Measurements from ENCODE around the gene ZRANB3. TPM values are rescaled to one million over a fixed set of nuclear protein-coding genes. Genes with fewer than 3 reads are reported as not detected.

Gene ZRANB3
- total RNA-seq, 1 experiment from 2014 or later: 15.9 TPM

DNA sequence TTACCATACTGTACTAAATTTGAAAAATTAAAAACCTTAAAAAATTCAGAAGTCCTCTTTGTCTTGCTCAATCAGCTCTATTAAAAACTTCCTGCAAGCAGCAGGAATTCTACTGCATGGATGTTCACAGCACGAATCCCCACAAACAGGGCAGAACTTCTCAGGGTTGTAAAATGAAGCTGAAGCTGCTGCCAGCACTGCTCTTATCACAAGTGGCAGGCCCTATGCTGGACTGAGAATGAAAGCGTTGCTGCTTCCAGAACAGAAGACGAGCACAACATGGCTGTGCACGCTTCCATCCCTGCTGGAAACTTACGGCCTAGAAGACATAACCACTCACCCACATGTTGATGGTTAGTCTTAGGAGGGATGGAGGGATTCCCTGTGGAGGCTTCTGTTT, 345.0 kb downstream of the ZRANB3 start:
- H3K4me3 Mint-ChIP-seq: no peak overlapping the region
- peaks cover 16% of the 10 kb centered on the region for H3K36me3 Mint-ChIP-seq
- H3K27ac Mint-ChIP-seq: no peak overlapping the region
- H3K4me1 Mint-ChIP-seq: peaks cover 13% of the 10 kb centered on the region
- DNase-seq (ENCODE audit: low spot score) (no peak), ATAC-seq (no peak)
- ChIA-PET CTCF (no interaction called here), POLR2A (no interaction called here)
- TF ChIP-seq, protein P1, sequence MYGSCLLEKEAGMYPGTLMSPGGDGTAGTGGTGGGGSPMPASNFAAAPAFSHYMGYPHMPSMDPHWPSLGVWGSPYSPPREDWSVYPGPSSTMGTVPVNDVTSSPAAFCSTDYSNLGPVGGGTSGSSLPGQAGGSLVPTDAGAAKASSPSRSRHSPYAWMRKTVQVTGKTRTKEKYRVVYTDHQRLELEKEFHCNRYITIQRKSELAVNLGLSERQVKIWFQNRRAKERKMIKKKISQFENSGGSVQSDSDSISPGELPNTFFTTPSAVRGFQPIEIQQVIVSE (CRISPR knock-in tag; IDR thresholded peaks at IDR 0.05; ENCODE audit: borderline replicate concordance): no peak
- TF ChIP-seq GRHL2 (CRISPR knock-in tag; IDR thresholded peaks at IDR 0.05; ENCODE audit: insufficient replicate concordance, severe bottlenecking) (no peak), NR3C1 (CRISPR knock-in tag; conservative IDR thresholded peaks at IDR 0.05; ENCODE audit: low read depth) (no peak), ATF1 (CRISPR knock-in tag; IDR thresholded peaks at IDR 0.05) (no peak), ETV6 (CRISPR knock-in tag; IDR thresholded peaks at IDR 0.05) (no peak), IRF2 (CRISPR knock-in tag; IDR thresholded peaks at IDR 0.05; ENCODE audit: borderline replicate concordance, low read depth) (no peak), NFATC4 (CRISPR knock-in tag; IDR thresholded peaks at IDR 0.05) (no peak), SMAD4 (CRISPR knock-in tag; IDR thresholded peaks at IDR 0.05) (no peak), TCF7 (CRISPR knock-in tag; IDR thresholded peaks at IDR 0.05; ENCODE audit: low read depth) (no peak), ZNF232 (CRISPR knock-in tag; IDR thresholded peaks at IDR 0.05) (no peak)
- TF ChIP-seq, protein P2, sequence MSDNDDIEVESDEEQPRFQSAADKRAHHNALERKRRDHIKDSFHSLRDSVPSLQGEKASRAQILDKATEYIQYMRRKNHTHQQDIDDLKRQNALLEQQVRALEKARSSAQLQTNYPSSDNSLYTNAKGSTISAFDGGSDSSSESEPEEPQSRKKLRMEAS (CRISPR knock-in tag; IDR thresholded peaks at IDR 0.05): no peak
- TF ChIP-seq, protein P3, sequence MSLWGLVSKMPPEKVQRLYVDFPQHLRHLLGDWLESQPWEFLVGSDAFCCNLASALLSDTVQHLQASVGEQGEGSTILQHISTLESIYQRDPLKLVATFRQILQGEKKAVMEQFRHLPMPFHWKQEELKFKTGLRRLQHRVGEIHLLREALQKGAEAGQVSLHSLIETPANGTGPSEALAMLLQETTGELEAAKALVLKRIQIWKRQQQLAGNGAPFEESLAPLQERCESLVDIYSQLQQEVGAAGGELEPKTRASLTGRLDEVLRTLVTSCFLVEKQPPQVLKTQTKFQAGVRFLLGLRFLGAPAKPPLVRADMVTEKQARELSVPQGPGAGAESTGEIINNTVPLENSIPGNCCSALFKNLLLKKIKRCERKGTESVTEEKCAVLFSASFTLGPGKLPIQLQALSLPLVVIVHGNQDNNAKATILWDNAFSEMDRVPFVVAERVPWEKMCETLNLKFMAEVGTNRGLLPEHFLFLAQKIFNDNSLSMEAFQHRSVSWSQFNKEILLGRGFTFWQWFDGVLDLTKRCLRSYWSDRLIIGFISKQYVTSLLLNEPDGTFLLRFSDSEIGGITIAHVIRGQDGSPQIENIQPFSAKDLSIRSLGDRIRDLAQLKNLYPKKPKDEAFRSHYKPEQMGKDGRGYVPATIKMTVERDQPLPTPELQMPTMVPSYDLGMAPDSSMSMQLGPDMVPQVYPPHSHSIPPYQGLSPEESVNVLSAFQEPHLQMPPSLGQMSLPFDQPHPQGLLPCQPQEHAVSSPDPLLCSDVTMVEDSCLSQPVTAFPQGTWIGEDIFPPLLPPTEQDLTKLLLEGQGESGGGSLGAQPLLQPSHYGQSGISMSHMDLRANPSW (CRISPR knock-in tag; conservative IDR thresholded peaks at IDR 0.05; ENCODE audit: low read depth): no peak
- H3K9me3 Mint-ChIP-seq: peaks cover 21% of the 10 kb centered on the region
- no peaks in the 10 kb centered on the region for H3K27me3 Mint-ChIP-seq (ENCODE audit: low read depth)

DNA sequence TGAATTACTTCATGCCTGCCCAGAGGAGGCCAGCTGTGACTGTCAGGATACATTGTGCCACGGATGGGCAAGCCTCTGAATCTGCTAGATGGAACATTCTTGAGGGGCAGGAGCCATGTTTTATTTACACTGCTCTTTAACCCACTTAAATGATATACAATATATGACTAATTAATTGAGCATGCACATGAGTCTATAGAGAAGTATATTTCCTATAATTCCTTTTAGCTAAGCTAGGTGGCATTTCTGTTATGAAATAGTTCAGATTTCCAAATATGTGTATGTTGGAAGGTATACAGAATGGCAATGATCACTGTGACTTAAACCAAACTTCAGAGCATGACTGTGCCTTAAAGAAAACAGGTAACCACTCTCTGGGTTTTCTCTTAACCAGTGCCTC, 347.2 kb downstream of the ZRANB3 start:
- H3K9me3 Mint-ChIP-seq: peaks cover 5% of the 10 kb centered on the region
- no peak overlapping the region for H3K4me3 Mint-ChIP-seq
- no peak overlapping the region for H3K27ac Mint-ChIP-seq
- DNase-seq (ENCODE audit: low spot score) (no peak), ATAC-seq (no peak)
- H3K4me1 Mint-ChIP-seq: peaks cover 13% of the 10 kb centered on the region
- ChIA-PET CTCF (no interaction called here), POLR2A (no interaction called here)
- peaks cover 5% of the 10 kb centered on the region; the same call in 1 of the 2 replicates for H3K36me3 Mint-ChIP-seq
- no peaks in the 10 kb centered on the region for H3K27me3 Mint-ChIP-seq (ENCODE audit: low read depth)
- no peak for TF ChIP-seq NR2C2 (CRISPR knock-in tag; IDR thresholded peaks at IDR 0.05)
- TF ChIP-seq, protein P4, sequence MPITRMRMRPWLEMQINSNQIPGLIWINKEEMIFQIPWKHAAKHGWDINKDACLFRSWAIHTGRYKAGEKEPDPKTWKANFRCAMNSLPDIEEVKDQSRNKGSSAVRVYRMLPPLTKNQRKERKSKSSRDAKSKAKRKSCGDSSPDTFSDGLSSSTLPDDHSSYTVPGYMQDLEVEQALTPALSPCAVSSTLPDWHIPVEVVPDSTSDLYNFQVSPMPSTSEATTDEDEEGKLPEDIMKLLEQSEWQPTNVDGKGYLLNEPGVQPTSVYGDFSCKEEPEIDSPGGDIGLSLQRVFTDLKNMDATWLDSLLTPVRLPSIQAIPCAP (CRISPR knock-in tag; IDR thresholded peaks at IDR 0.05): no peak
- no peak for TF ChIP-seq MYBL2 (CRISPR knock-in tag; IDR thresholded peaks at IDR 0.05)
- no peak for TF ChIP-seq ETV6 (CRISPR knock-in tag; IDR thresholded peaks at IDR 0.05)
- TF ChIP-seq, protein P5, sequence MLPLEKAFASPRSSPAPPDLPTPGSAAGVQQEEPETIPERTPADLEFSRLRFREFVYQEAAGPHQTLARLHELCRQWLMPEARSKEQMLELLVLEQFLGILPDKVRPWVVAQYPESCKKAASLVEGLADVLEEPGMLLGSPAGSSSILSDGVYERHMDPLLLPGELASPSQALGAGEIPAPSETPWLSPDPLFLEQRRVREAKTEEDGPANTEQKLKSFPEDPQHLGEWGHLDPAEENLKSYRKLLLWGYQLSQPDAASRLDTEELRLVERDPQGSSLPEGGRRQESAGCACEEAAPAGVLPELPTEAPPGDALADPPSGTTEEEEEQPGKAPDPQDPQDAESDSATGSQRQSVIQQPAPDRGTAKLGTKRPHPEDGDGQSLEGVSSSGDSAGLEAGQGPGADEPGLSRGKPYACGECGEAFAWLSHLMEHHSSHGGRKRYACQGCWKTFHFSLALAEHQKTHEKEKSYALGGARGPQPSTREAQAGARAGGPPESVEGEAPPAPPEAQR (CRISPR knock-in tag; IDR thresholded peaks at IDR 0.05): no peak
- TF ChIP-seq GRHL2 (CRISPR knock-in tag; IDR thresholded peaks at IDR 0.05; ENCODE audit: insufficient replicate concordance, severe bottlenecking): no peak
- no peak for TF ChIP-seq OVOL2 (CRISPR knock-in tag; IDR thresholded peaks at IDR 0.05; ENCODE audit: borderline replicate concordance)

DNA sequence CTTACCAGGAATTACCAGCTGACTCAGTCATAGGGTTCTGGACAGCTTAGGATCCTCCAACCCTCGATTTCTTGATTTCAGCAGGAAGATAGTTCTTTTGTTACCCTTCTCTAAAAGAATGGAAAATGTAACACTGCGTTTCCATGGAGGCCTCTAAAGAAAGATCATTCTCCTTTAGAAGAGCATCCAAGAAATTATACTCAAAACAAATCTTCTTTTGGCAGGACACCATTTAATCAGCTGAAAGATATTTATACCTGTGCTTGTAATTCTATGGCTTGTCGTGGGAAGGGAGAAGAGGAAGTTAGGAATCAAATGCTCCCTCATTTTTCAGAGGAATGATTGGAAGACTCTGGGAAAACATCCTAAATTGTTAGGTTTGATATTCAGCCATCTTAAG, 348.4 kb downstream of the ZRANB3 start:
- CTCF ChIA-PET: interaction anchor here (0.8 to 1.7 kb wide), 3 partner anchors 178 to 615 kb away, joined by 3 to 6 read pairs (median 5); no protein-coding TSS in a partner anchor
- no peak for ATAC-seq
- POLR2A ChIA-PET: interaction anchor here (1.0 kb wide), 1 partner anchor 9 kb away, joined by 3 read pairs; no protein-coding TSS in a partner anchor
- H3K4me1 Mint-ChIP-seq: peaks cover 13% of the 10 kb centered on the region
- H3K27ac Mint-ChIP-seq: no peak overlapping the region
- H3K4me3 Mint-ChIP-seq: no peak overlapping the region
- TF ChIP-seq ZBTB21 (CRISPR knock-in tag; IDR thresholded peaks at IDR 0.05; ENCODE audit: borderline replicate concordance) (no peak), NFYB (CRISPR knock-in tag; conservative IDR thresholded peaks at IDR 0.05; ENCODE audit: low read depth) (no peak), ESRRA (CRISPR knock-in tag; IDR thresholded peaks at IDR 0.05; ENCODE audit: borderline replicate concordance) (no peak), FOXP1 (CRISPR knock-in tag; IDR thresholded peaks at IDR 0.05; ENCODE audit: borderline replicate concordance) (no peak)
- TF ChIP-seq, protein P2 (CRISPR knock-in tag; IDR thresholded peaks at IDR 0.05): no peak
- TF ChIP-seq, protein P1 (CRISPR knock-in tag; IDR thresholded peaks at IDR 0.05; ENCODE audit: borderline replicate concordance): no peak
- TF ChIP-seq, protein P6, sequence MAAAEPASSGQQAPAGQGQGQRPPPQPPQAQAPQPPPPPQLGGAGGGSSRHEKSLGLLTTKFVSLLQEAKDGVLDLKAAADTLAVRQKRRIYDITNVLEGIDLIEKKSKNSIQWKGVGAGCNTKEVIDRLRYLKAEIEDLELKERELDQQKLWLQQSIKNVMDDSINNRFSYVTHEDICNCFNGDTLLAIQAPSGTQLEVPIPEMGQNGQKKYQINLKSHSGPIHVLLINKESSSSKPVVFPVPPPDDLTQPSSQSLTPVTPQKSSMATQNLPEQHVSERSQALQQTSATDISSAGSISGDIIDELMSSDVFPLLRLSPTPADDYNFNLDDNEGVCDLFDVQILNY (CRISPR knock-in tag; IDR thresholded peaks at IDR 0.05): no peak
- TF ChIP-seq, protein P4 (CRISPR knock-in tag; IDR thresholded peaks at IDR 0.05): no peak
- DNase-seq (ENCODE audit: low spot score): no peak
- H3K36me3 Mint-ChIP-seq: peaks cover 6% of the 10 kb centered on the region
- peaks cover 6% of the 10 kb centered on the region for H3K9me3 Mint-ChIP-seq
- no peaks in the 10 kb centered on the region for H3K27me3 Mint-ChIP-seq (ENCODE audit: low read depth)
